Measurements from ENCODE around the gene MS4A6E. TPM values are rescaled to one million over a fixed set of nuclear protein-coding genes. Genes with fewer than 3 reads are reported as not detected.

Gene MS4A6E
- total and polyA plus RNA-seq, 2 experiments from 2014 or later: not detected

GRCh38 chr11:60288531-60288930 lies 38.5 kb upstream of the MS4A6E start:
- Mint-ChIP-seq H3K27me3 (ENCODE audit: insufficient read depth, low read depth, poor library complexity) (peaks cover 2% of the 10 kb centered on the region), H3K27ac (no peak overlapping the region), H3K9me3 (peaks cover 45% of the 10 kb centered on the region), H3K4me3 (no peak overlapping the region), H3K4me1 (peaks cover 29% of the 10 kb centered on the region), H3K36me3 (ENCODE audit: low read depth) (peaks cover 41% of the 10 kb centered on the region)
- Histone ChIP-seq H3K4me1 (ENCODE audit: insufficient read depth) (peaks cover 15% of the 10 kb centered on the region), H4K20me1 (replicated peaks; ENCODE audit: insufficient read depth) (no peaks in the 10 kb centered on the region), H3K4me2 (no peak overlapping the region), H3K4me3 (no peak overlapping the region), H2AFZ (no peak overlapping the region), H3K9me2 (ENCODE audit: insufficient read depth) (peaks cover 6% of the 10 kb centered on the region; the same call in 1 of the 2 replicates), H3K36me3 (ENCODE audit: insufficient read depth) (no peaks in the 10 kb centered on the region), H3K27me3 (ENCODE audit: insufficient read depth) (no peaks in the 10 kb centered on the region), H3F3A (replicated peaks; ENCODE audit: low read depth) (no peaks in the 10 kb centered on the region), H3K27ac (ENCODE audit: low read depth) (no peak overlapping the region), H3K79me2 (replicated peaks; ENCODE audit: insufficient read depth) (no peaks in the 10 kb centered on the region)
- ATAC-seq (no peak), DNase-seq (ENCODE audit: low spot score) (no peak)
- TF ChIP-seq ZNF462 (CRISPR knock-in tag; IDR thresholded peaks at IDR 0.05) (no peak), ETS1 (IDR thresholded peaks at IDR 0.05) (no peak), REST (IDR thresholded peaks at IDR 0.05; ENCODE audit: unreplicated experiment) (no peak), CREB1 (CRISPR knock-in tag; IDR thresholded peaks at IDR 0.05; ENCODE audit: low read depth) (no peak), EZH2phosphoT487 (IDR thresholded peaks at IDR 0.05; ENCODE audit: unreplicated experiment) (no peak), JUNB (IDR thresholded peaks at IDR 0.05; ENCODE audit: unreplicated experiment) (no peak), EZH2 (IDR thresholded peaks at IDR 0.05; ENCODE audit: low read depth, unreplicated experiment) (no peak), POLR2AphosphoS5 (IDR thresholded peaks at IDR 0.05; ENCODE audit: low read depth) (no peak), ZNF114 (CRISPR knock-in tag; IDR thresholded peaks at IDR 0.05) (no peak), STAT1 (IDR thresholded peaks at IDR 0.05; ENCODE audit: unreplicated experiment) (no peak), NANOG (IDR thresholded peaks at IDR 0.05; ENCODE audit: borderline replicate concordance) (no peak), CTCF (conservative IDR thresholded peaks at IDR 0.05; ENCODE audit: low read depth in 2 of 2) (no peak), ZNF331 (CRISPR knock-in tag; IDR thresholded peaks at IDR 0.05; ENCODE audit: low read depth) (no peak)

Data from GM23338 (cell line).